GM21619 (cell line): ENCODE data around the gene CYB561D2.
A peak's percentile ranks its signal among the peaks of the same experiment; 100 is the strongest.
"Not testable (repeated sequence)": the region's sequence is repeated elsewhere in the genome, so short reads cannot be mapped to it uniquely, and the experiment has no call there.

Source experiments
- ATAC-seq: cut with Tn5 transposase; IDR thresholded peaks from one replicate; pipeline ENCODE4 v1.9.1; 2021; ENCODE audit not compliant: unreplicated experiment

CYB561D2 gene

GRCh38 chr3:50350527-50351322 is at the start of gene CYB561D2, which contains the start of gene NPRL2:
Gene CYB561D2, plus strand, starts transcription at chr3:50350862. Its CDS starts 572 bp downstream, at chr3:50351434.
Gene NPRL2, minus strand, starts transcription at chr3:50350775. Its CDS starts 123 bp downstream, at chr3:50350652.
- peak; percentile 82 for ATAC-seq

GRCh38 chr3:50302095-50303012 is 48.3 kb upstream of the CYB561D2 start:
- ATAC-seq, result no peak

- ATAC-seq, result no peak
These were observed 47.4 kb upstream of the CYB561D2 start, which contains the start of gene HYAL1 for GRCh38 chr3:50303013-50303815. Gene HYAL1, minus strand, starts transcription at chr3:50303574. Its CDS starts 618 bp downstream, at chr3:50302956.

GRCh38 chr3:50304601-50305000 is 46.1 kb upstream of the CYB561D2 start:
- no peak for ATAC-seq

GRCh38 chr3:50312041-50312440 is 38.6 kb upstream of the CYB561D2 start:
- ATAC-seq, result not testable (repeated sequence)

GRCh38 chr3:50314342-50314741 is 36.3 kb upstream of the CYB561D2 start:
- ATAC-seq, result no peak

- ATAC-seq, result no peak
These were observed 35.8 kb upstream of the CYB561D2 start for GRCh38 chr3:50314816-50315215.

- ATAC-seq, result no peak
These were observed 33.9 kb upstream of the CYB561D2 start for GRCh38 chr3:50316657-50317242.

- no peak for ATAC-seq
These were observed 33.4 kb upstream of the CYB561D2 start for GRCh38 chr3:50317300-50317699.

GRCh38 chr3:50318163-50318562 is 32.5 kb upstream of the CYB561D2 start:
- no peak for ATAC-seq

- no peak for ATAC-seq
These were observed 32.0 kb upstream of the CYB561D2 start for GRCh38 chr3:50318615-50319014.

- no peak for ATAC-seq
These were observed 31.3 kb upstream of the CYB561D2 start for GRCh38 chr3:50319181-50319893.

- ATAC-seq, result no peak
These were observed 30.6 kb upstream of the CYB561D2 start for GRCh38 chr3:50319894-50320625.

GRCh38 chr3:50320853-50321335 is 29.8 kb upstream of the CYB561D2 start:
- ATAC-seq, result peak; percentile 43

- ATAC-seq, result peak; percentile 77
These were observed 29.1 kb upstream of the CYB561D2 start for GRCh38 chr3:50321336-50322114.

- ATAC-seq, result no peak
These were observed 28.6 kb upstream of the CYB561D2 start for GRCh38 chr3:50322115-50322385.

GRCh38 chr3:50322386-50323091 is 28.1 kb upstream of the CYB561D2 start, which contains the start of gene HYAL2:
Gene HYAL2, minus strand, starts transcription at chr3:50322745. Its CDS starts 2,256 bp downstream, at chr3:50320489.
- no peak for ATAC-seq
